Islet of Langerhans (tissue), 1 donor: ENCODE measurements around the gene FOXP4.
A peak's percentile ranks its signal among the peaks of the same experiment; 100 is the strongest.
"Not testable (repeated sequence)": the region's sequence is repeated elsewhere in the genome, so short reads cannot be mapped to it uniquely, and the experiment has no call there.

ENCODE experiments used
- FAIRE-seq: peaks from one replicate; lab custom pipeline; 2011; peaks lifted over from hg19 to GRCh38; lab: Jason Lieb, UNC

FOXP4 gene

GRCh38 chr6:41600499-41601247 lies 54.5 kb downstream of the FOXP4 start:
- no peak for FAIRE-seq

DNA sequence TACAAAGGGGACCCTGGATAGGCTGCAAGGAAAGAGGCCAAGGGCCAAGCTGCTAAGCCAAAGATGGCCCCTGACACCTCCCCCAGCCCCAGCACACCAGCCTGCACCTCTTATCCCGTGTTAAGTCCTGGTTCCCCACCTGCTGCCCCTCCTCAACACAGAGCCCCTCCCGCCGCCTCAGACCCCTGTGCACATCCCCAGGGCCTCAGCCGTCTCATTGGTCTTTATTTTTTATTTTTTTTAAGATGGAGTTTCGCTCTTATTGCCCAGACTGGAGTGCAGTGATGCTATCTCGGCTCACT lies 55.0 kb downstream of the FOXP4 start:
- FAIRE-seq, result no peak

- FAIRE-seq, result no peak
Observed at GRCh38 chr6:41602422-41602743, 56.2 kb downstream of the FOXP4 start.

GRCh38 chr6:41602864-41603608 lies 56.9 kb downstream of the FOXP4 start:
- FAIRE-seq, result peak; percentile 66

- no peak for FAIRE-seq
Observed at GRCh38 chr6:41604006-41604405, 57.8 kb downstream of the FOXP4 start.

DNA sequence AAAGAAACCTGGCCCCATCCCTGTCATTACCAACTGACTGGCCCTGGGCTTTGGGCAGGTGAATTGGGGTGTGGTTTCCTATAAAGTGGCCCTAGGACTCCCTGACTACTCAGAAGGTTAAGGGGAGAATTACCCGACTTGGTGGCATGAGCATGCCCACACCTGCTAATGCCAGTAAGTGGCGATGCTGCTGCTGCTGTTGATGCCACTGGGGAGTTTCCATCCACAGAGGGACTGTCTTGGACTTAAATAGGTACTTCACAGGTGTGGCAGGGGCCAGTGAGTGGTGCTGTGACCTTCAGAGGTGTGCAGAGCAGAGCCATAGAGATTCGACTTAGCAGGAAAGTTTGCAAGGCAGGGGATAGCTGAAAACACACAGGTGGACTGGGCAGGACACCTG lies 59.5 kb downstream of the FOXP4 start:
- FAIRE-seq, result no peak

DNA sequence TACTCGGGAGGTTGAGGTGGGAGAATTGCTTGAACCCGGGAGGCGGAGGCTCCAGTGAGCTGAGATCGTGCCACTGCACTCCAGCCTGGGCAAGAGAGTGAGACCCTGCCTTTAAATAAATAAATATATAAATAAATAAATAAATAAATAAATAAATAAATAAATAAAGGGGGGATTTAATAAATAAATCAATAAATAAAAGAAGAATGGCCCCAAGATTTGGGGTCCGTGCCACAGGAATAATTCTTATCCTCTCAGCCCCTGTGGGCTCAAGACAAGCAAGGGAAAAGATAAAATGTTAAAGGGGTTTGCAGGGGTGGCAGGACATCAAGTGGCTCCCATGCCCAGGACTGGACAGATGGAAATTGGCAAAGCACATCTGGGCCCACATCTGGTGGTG lies 60.9 kb downstream of the FOXP4 start:
- FAIRE-seq, result no peak

DNA sequence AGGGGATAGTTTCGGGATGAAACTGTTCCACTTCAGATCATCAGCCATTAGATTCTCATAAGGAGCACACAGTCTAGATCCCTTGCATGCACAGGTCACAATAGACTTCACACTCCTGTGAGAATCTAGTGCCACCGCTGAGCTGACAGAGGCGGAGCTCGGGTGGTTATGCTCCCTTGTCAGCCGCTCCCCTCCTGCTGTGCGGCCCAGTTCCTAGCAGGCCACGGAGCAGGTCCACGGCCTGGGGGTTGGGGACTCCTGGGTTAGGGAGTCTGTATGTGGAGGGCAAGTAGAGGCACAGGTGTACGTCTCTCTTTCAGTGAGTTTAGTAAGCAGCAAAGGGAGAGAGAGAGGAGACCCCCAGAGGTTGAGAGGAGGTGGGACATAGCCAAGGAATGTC lies 61.6 kb downstream of the FOXP4 start:
- no peak for FAIRE-seq

GRCh38 chr6:41608443-41609151 lies 62.4 kb downstream of the FOXP4 start:
- no peak for FAIRE-seq

GRCh38 chr6:41614715-41615114 lies 68.5 kb downstream of the FOXP4 start:
- no peak for FAIRE-seq

DNA sequence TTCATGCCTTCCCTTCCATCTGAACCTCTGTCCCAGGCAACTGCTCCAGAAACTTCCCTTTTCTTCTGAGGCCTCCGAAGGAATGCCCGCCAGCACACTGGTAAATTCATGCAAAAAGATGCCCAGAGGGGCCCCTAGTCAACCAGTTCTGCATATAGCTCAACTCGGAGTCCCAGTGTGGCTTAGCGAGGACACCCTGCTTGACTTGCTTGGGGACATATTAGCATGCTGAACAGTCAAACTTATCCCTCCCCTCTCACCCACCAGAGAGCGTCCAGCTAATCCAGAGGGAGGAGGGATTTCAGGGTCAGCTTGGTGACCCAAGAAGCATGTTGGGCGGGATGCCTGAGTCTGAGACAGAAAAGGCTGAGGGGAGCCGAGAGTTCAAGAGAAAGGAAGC lies 69.1 kb downstream of the FOXP4 start:
- FAIRE-seq, result no peak

GRCh38 chr6:41618598-41618997 lies 72.4 kb downstream of the FOXP4 start:
- FAIRE-seq, result no peak

GRCh38 chr6:41619193-41619592 lies 73.0 kb downstream of the FOXP4 start:
- not testable (repeated sequence) for FAIRE-seq

DNA sequence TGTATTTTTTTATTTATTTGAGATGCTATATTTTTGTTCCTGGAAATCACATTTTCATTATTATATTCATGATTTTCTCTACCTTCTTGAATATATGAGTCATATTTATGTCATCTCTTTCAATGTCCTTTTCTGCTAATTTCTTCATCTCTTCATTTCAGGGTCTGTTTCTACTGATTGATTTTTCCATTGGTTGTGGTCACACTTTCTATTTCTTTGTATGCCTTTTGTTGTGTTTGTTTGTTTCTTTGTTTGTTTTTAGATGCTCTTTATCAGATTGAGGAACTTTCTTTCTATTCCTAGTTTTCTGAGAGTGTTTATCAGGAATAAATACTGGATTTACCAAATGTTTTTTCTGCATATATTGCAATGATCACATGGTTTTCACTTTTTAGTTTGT lies 75.2 kb downstream of the FOXP4 start:
- no peak for FAIRE-seq

DNA sequence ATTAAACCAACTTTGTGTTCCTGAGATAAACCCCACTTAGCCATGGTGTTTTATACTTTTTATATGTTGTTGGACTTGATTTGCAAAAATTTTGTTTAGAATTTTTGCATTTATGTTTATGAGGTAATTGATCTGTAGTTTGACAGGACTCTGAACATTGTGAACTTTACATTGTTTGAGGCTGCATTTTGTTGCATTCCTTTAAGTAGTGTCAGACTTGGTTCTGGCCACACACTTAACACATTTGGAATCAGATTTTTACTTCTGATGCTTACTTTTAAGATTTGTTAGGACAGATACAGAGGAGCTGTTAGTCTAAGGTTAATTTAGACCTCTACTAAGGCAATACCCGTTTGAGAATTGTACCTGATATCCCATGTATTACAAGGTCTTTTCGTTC lies 75.6 kb downstream of the FOXP4 start:
- no peak for FAIRE-seq

GRCh38 chr6:41622206-41622988 lies 76.2 kb downstream of the FOXP4 start:
- no peak for FAIRE-seq

- FAIRE-seq, result no peak
Observed at GRCh38 chr6:41623330-41623729, 77.1 kb downstream of the FOXP4 start.

DNA sequence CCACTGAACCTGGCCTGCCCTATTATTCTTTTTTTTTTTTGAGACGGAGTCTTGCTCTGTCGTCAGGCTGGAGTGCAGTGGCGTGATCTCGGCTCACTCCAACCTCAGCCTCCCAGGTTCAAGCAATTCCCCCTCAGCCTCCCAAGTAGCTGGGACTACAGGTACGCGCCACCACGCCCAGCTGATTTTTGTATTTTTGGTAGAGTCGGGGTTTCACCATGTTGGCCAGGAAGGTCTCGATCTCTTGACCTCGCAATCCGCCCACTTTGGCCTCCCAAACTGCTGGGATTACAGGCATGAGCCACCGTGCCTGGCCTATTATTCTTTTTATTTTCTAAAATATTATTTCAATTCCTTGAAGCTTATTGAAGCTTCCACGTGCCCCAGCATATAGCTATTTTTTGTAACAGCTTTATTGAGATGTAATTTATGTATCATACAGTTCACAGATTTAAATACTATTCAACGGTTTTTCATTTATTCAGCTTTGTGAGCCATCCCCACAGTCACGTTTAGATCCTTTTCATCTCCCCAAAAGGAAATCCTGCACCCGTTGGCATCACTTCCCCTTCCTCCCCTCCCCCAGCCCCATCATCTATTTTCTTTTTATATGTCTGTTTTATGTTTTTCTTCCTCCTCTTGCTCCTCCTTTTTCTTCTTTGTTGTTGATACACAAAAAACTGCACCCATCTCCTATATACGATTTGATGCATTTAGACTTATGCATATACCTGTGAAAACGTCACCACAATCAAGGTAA lies 78.6 kb downstream of the FOXP4 start:
- FAIRE-seq, result no peak

- no peak for FAIRE-seq
Observed at GRCh38 chr6:41625442-41625841, 79.3 kb downstream of the FOXP4 start.

DNA sequence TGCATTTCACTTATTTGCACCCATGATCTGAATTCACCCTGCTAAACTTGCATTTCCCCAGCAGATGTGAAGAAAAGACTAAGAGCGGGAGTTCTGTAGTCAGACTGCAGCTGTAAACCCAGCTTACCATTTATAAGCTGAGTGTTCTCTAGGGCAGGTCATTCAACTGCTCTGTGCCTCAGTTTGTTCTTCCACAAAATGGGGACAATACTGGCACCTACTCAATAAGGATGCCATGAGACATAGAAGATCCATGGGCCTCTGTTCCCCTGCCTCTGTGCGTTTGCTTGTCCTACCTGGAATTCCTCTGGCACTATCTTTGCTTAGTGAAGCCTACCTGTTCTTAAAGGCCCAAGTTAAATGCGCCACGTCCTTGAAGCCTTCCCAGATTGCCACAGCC lies 79.8 kb downstream of the FOXP4 start:
- no peak for FAIRE-seq

DNA sequence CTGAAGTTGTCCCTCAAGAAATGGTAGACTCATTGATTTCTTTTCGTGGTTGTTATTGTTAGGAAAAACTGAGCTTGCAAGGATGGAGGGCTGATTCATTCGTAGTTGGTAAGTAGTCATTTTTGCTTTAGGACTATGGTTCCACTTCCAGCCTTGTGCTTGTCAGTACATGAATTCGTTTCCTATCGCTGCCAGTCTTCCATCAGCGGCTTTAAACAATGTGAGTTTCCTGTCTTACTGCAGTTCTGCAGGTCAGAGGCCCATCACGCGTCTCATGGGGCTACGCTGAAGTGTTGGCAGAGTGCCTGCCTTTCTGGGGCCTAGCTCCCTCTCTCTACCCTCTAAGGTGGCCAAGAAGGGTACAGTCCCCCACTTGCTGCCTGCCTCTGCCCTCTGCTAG lies 80.7 kb downstream of the FOXP4 start:
- no peak for FAIRE-seq

DNA sequence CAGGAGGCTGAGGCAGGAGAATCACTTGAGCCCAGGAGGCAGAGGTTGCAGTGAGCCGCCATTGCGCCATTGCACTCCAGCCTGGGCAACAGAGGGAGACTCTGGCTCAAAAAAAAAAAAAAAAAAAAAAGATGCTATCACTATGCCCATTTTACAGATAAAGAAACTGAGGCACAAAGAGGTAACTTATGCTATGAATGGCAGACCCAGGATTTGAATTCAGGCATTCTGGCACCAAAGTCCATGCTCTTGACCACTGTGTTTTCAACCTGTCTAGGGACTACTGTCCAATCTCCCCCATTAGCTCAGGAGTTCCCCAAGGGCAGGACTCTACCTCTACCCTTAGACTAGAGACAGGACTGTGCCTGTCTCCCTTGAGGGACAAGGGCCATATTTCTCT lies 82.9 kb downstream of the FOXP4 start:
- no peak for FAIRE-seq
